ENCODE data around the gene ATRNL1.

DNA sequence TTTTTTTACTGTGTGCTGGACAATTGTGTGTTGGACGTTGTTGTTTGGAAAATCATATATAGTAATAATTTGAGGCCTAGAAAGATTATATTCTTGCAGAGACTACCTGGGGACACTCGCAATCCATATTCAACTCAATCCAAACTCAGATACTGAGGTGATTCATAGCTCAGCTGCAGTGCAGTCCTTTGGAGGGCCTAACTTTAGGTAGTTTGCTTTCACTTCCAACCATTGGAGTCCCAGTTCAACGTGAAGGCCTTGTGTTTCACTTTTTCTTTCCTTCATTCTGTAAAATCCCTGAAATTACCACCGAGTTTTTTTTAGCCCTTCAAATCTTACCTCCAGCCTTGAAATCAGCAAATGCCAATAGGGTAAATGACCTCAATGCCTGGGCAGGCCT is 32.3 kb downstream of the ATRNL1 start:
- TF ChIP-seq, protein P1, sequence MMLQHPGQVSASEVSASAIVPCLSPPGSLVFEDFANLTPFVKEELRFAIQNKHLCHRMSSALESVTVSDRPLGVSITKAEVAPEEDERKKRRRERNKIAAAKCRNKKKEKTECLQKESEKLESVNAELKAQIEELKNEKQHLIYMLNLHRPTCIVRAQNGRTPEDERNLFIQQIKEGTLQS (IDR thresholded peaks at IDR 0.05) = no peak
- TF ChIP-seq EGR1 (IDR thresholded peaks at IDR 0.05; ENCODE audit: low read depth) = no peak
- TF ChIP-seq, protein P2, sequence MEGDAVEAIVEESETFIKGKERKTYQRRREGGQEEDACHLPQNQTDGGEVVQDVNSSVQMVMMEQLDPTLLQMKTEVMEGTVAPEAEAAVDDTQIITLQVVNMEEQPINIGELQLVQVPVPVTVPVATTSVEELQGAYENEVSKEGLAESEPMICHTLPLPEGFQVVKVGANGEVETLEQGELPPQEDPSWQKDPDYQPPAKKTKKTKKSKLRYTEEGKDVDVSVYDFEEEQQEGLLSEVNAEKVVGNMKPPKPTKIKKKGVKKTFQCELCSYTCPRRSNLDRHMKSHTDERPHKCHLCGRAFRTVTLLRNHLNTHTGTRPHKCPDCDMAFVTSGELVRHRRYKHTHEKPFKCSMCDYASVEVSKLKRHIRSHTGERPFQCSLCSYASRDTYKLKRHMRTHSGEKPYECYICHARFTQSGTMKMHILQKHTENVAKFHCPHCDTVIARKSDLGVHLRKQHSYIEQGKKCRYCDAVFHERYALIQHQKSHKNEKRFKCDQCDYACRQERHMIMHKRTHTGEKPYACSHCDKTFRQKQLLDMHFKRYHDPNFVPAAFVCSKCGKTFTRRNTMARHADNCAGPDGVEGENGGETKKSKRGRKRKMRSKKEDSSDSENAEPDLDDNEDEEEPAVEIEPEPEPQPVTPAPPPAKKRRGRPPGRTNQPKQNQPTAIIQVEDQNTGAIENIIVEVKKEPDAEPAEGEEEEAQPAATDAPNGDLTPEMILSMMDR (IDR thresholded peaks at IDR 0.05 in 2 of 3, conservative IDR thresholded peaks at IDR 0.05 in 1 of 3; ENCODE audit: borderline replicate concordance in 1 of 3, insufficient read depth in 1 of 3, low read depth in 2 of 3, low read length in 2 of 3) = no peak
- TF ChIP-seq POLR2AphosphoS5 (IDR thresholded peaks at IDR 0.05; ENCODE audit: low read depth, low read length) = no peak
- no peak for TF ChIP-seq EZH2 (IDR thresholded peaks at IDR 0.05)
- no peak for TF ChIP-seq RAD21 (IDR thresholded peaks at IDR 0.05; ENCODE audit: low read depth)
- no peak for TF ChIP-seq POLR2A (IDR thresholded peaks at IDR 0.05; ENCODE audit: borderline replicate concordance, extremely low read depth, insufficient read depth, insufficient read length)
- no peak for TF ChIP-seq EZH2phosphoT487 (IDR thresholded peaks at IDR 0.05; ENCODE audit: borderline replicate concordance)
- TF ChIP-seq, protein P3, sequence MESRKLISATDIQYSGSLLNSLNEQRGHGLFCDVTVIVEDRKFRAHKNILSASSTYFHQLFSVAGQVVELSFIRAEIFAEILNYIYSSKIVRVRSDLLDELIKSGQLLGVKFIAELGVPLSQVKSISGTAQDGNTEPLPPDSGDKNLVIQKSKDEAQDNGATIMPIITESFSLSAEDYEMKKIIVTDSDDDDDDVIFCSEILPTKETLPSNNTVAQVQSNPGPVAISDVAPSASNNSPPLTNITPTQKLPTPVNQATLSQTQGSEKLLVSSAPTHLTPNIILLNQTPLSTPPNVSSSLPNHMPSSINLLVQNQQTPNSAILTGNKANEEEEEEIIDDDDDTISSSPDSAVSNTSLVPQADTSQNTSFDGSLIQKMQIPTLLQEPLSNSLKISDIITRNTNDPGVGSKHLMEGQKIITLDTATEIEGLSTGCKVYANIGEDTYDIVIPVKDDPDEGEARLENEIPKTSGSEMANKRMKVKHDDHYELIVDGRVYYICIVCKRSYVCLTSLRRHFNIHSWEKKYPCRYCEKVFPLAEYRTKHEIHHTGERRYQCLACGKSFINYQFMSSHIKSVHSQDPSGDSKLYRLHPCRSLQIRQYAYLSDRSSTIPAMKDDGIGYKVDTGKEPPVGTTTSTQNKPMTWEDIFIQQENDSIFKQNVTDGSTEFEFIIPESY (IDR thresholded peaks at IDR 0.05; ENCODE audit: extremely low read depth, insufficient replicate concordance, low read length) = no peak
- TF ChIP-seq SP1 (IDR thresholded peaks at IDR 0.05; ENCODE audit: low read depth) = no peak
- TF ChIP-seq TCF7L2 (IDR thresholded peaks at IDR 0.05; ENCODE audit: borderline replicate concordance, extremely low read depth, insufficient read depth, insufficient read length) = no peak
- TF ChIP-seq SRF (IDR thresholded peaks at IDR 0.05; ENCODE audit: low read depth) = no peak
- no peak for TF ChIP-seq YY1 (IDR thresholded peaks at IDR 0.05; ENCODE audit: extremely low read depth, insufficient replicate concordance, low read depth, low read length)
